Activated CD4-positive, alpha-beta memory T cell treated with anti-CD3 and anti-CD28 coated beads, Interleukin-2, amount 10 ng/mL, durations not matched to agents 7 days and 5 days (primary cell): Measurements from ENCODE around the gene EFCAB3. TPM values are rescaled to one million over a fixed set of nuclear protein-coding genes. Genes with fewer than 3 reads are reported as not detected.
"Not testable (repeated sequence)": the region's sequence is repeated elsewhere in the genome, so short reads cannot be mapped to it uniquely, and the experiment has no call there.

Experiments used
- CTCF ChIA-PET: fragments of 350-600 bp; sonication (Branson Sonifier 250); formaldehyde crosslinking; loops from one replicate; lab custom pipeline; 2021; ENCODE audit warnings: antibody characterized with exemption, inconsistent platforms; lab: Charles Lee
- POLR2A ChIA-PET: fragments of 350-600 bp; sonication (Branson Sonifier 250); formaldehyde crosslinking; loops from one replicate; lab custom pipeline; 2021; ENCODE audit warnings: antibody characterized with exemption; lab: Charles Lee
- DNase-seq: peaks from one replicate; pipeline ENCODE4 v3.0.0-alpha.2; 2020
- H3K27ac Mint-ChIP-seq: one replicate; pipeline ENCODE4 v1.8.0; 2021; ENCODE audit warnings: mild to moderate bottlenecking, mixed read lengths
- H3K27me3 Mint-ChIP-seq: one replicate; pipeline ENCODE4 v1.8.0; 2021; ENCODE audit warnings: mixed read lengths
- H3K36me3 Mint-ChIP-seq: one replicate; pipeline ENCODE4 v1.8.0; 2021; ENCODE audit warnings: low read depth, mixed read lengths
- H3K4me1 Mint-ChIP-seq: one replicate; pipeline ENCODE4 v1.8.0; 2021; ENCODE audit warnings: mixed read lengths
- H3K4me3 Mint-ChIP-seq: one replicate; pipeline ENCODE4 v1.8.0; 2021; ENCODE audit warnings: mild to moderate bottlenecking, mixed read lengths
- H3K9me3 Mint-ChIP-seq: one replicate; pipeline ENCODE4 v1.8.0; 2021; ENCODE audit warnings: mixed read lengths
- total RNA-seq, 2 experiments: library from RNA; stranded (reverse); gene quantifications; one replicate each; pipeline ENCODE4 v1.2.3, GENCODE V29; 2021

Gene EFCAB3
- total RNA-seq: not detected

DNA sequence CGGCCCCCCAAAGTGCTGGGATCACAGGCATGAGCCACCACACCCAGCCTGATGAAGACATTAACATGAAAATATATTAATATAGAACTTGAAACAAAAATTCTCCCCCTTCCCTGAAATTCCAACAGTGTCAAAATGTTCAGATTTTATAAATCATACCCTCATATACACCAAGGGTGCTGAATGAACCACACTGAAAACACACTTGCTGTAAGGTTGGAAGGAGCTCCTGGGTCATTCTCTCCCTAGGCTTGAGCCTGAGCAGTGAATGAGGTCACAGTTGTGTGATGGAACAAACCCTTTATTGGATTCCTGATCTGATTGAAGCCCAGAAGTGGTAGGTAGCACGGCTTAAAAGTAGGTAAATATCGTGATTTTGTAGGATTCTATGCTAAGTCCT, at the start of gene EFCAB3:
TSS of gene EFCAB3 (plus strand) at position 301 of the 400 bp plus-strand sequence. CDS start 2,427 bp downstream, outside the sequence.
- Mint-ChIP-seq H3K27ac (no peak within 1 kb of the TSS), H3K27me3 (peaks cover 28% of the 10 kb centered on the region)
- CTCF ChIA-PET: interaction anchor here (0.9 kb wide), 1 partner anchor 41 kb away, joined by 3 read pairs; no protein-coding TSS in a partner anchor

GRCh38 chr17:62336527-62336926, 43.8 kb upstream of the EFCAB3 start:
- Mint-ChIP-seq H3K4me1 (no peaks in the 10 kb centered on the region), H3K4me3 (no peak overlapping the region), H3K9me3 (no peaks in the 10 kb centered on the region), H3K36me3 (no peaks in the 10 kb centered on the region), H3K27me3 (peaks cover 2% of the 10 kb centered on the region), H3K27ac (no peak overlapping the region)
- ChIA-PET CTCF (no interaction called here), POLR2A (no interaction called here)
- DNase-seq: no peak

More for the DNA sequence above, at the start of gene EFCAB3:
- DNase-seq: no peak
- Mint-ChIP-seq H3K9me3 (no peaks in the 10 kb centered on the region), H3K4me1 (no peaks in the 10 kb centered on the region), H3K36me3 (no peaks in the 10 kb centered on the region), H3K4me3 (no peak within 1 kb of the TSS)
- POLR2A ChIA-PET: no interaction called here

DNA sequence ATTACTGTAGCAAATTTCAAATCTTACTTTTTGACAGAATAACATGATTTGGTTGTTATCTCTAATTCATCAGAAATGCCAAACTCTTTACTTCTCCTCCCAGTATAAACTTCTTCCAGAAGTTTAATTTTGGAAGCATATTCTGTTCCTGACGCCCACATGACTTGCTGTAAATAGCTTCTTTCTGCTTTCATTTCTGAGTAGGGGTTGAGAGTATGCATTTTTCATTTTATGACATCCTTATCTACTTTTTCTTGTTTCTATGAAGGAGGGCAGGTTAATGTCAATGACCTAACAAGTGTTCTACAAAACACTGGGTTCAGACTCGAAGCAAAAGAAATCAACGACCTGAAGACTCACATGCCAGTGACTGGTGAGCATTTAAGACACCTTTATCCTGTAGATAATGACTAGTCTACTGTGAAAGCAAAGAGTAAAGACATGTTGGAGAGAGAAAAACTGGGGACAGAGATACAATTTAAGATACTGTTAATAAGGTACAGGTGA, 36.5 kb upstream of the EFCAB3 start:
- H3K9me3 Mint-ChIP-seq: peaks cover 2% of the 10 kb centered on the region
- H3K27me3 Mint-ChIP-seq: peaks cover 41% of the 10 kb centered on the region
- no peaks in the 10 kb centered on the region for H3K4me1 Mint-ChIP-seq
- ChIA-PET POLR2A (no interaction called here), CTCF (no interaction called here)
- no peaks in the 10 kb centered on the region for H3K36me3 Mint-ChIP-seq
- H3K27ac Mint-ChIP-seq: no peak overlapping the region
- H3K4me3 Mint-ChIP-seq: no peak overlapping the region
- DNase-seq: no peak

DNA sequence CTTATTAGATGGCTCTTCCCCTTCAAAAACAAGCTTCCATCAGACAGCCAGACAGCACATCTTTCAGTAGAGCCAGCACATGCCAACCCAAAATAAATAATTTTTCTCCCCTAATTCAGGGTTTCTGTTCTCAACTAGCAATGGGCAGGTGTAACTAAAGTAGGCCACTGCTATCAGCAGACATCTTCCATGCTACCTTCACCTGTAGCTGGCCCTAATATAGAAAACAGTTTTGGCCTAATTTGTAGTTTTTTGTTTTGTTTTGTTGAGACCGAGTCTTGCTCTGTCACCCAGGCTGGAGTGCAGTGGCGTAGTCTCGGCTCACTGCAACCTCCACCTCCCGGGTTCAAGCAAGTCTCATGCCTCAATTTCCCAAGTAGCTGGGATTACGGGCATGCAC, 29.2 kb upstream of the EFCAB3 start:
- ChIA-PET CTCF (no interaction called here), POLR2A (no interaction called here)
- Mint-ChIP-seq H3K27me3 (peaks cover 33% of the 10 kb centered on the region), H3K9me3 (no peaks in the 10 kb centered on the region), H3K36me3 (no peaks in the 10 kb centered on the region), H3K4me3 (no peak overlapping the region), H3K4me1 (no peaks in the 10 kb centered on the region), H3K27ac (no peak overlapping the region)
- no peak for DNase-seq

GRCh38 chr17:62366191-62366590, 14.2 kb upstream of the EFCAB3 start:
- Mint-ChIP-seq H3K4me1 (no peaks in the 10 kb centered on the region), H3K36me3 (no peaks in the 10 kb centered on the region)
- POLR2A ChIA-PET: no interaction called here

GRCh38 chr17:62381561-62381960, 1.2 kb downstream of the EFCAB3 start:
- CTCF ChIA-PET: no interaction called here
- POLR2A ChIA-PET: no interaction called here
- Mint-ChIP-seq H3K4me1 (no peaks in the 10 kb centered on the region), H3K4me3 (no peak overlapping the region), H3K9me3 (no peaks in the 10 kb centered on the region), H3K36me3 (no peaks in the 10 kb centered on the region), H3K27me3 (peaks cover 28% of the 10 kb centered on the region), H3K27ac (no peak overlapping the region)
- DNase-seq: no peak

More at GRCh38 chr17:62366191-62366590, 14.2 kb upstream of the EFCAB3 start:
- Mint-ChIP-seq H3K4me3 (no peak overlapping the region), H3K27ac (no peak overlapping the region), H3K27me3 (peaks cover 7% of the 10 kb centered on the region), H3K9me3 (peaks cover 4% of the 10 kb centered on the region)
- CTCF ChIA-PET: no interaction called here
- DNase-seq: no peak

DNA sequence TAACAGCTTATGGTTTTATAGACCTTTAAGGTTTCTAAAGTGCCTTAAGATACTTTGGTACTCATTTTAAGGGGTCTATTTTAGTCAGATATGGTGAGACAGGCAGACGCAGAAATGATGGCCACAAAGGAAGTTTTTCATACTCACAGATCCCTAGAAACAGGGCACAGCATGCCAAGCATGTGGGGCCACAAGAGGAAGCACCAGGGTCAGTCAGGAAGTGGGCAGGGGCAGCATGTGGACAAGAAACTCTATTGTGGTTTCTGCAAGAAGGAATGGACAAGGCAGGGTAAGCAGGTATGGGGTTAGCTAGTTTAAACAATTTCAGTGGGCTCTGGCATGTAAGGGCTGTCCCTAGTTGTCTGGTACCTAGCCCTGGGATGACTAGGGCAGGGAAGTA, 8.5 kb downstream of the EFCAB3 start:
- no peak for DNase-seq
- CTCF ChIA-PET: no interaction called here
- peaks cover 16% of the 10 kb centered on the region for H3K27me3 Mint-ChIP-seq
- H3K4me3 Mint-ChIP-seq: no peak overlapping the region
- H3K4me1 Mint-ChIP-seq: no peaks in the 10 kb centered on the region
- H3K9me3 Mint-ChIP-seq: no peaks in the 10 kb centered on the region
- no peaks in the 10 kb centered on the region for H3K36me3 Mint-ChIP-seq
- POLR2A ChIA-PET: no interaction called here
- no peak overlapping the region for H3K27ac Mint-ChIP-seq

DNA sequence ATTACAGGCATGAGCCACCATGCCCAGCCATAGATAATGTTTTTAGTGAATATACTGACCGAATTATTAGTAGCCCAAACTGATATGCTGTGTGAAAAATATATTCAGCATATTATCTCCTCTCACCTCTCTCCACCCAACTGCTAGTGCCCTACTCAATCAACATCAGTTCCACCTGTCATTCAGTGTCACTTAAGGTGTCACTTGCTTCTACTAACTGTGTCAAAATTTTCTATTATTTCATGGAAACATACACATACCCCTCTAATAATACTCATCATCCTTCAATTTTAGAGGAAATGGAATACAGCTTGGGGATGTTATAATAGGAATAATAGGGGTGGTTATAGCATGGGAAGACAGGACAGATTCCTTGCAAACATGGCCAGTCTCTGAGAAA, 12.6 kb downstream of the EFCAB3 start:
- H3K36me3 Mint-ChIP-seq: no peaks in the 10 kb centered on the region
- no peak overlapping the region for H3K4me3 Mint-ChIP-seq
- no peak overlapping the region for H3K27ac Mint-ChIP-seq
- H3K9me3 Mint-ChIP-seq: no peaks in the 10 kb centered on the region
- no peak for DNase-seq
- H3K27me3 Mint-ChIP-seq: peaks cover 18% of the 10 kb centered on the region
- CTCF ChIA-PET: no interaction called here
- H3K4me1 Mint-ChIP-seq: no peaks in the 10 kb centered on the region
- POLR2A ChIA-PET: no interaction called here

DNA sequence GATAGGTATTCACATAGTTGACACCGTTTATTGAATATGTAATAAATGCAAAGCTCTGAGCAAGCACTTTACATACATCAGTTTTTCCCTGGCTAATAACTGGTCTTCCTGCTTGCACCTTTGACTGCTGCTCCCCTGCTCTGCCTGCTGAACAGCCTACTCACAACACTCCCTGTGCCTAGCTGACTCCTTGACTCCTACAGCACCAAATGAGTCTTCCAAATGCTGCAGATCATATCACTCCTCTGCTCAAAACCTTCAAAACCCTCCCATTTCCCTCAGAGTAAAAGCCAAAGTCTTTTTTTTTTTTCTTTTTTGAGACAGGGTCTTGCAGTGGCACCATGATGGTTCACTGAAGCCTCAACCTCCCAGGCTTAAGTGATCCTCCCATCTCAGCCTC, 18.5 kb downstream of the EFCAB3 start:
- DNase-seq: no peak
- H3K4me1 Mint-ChIP-seq: no peaks in the 10 kb centered on the region
- CTCF ChIA-PET: interaction anchor here (0.6 kb wide), 1 partner anchor 230 kb away, joined by 3 read pairs; no protein-coding TSS in a partner anchor
- H3K36me3 Mint-ChIP-seq: no peaks in the 10 kb centered on the region
- no peaks in the 10 kb centered on the region for H3K9me3 Mint-ChIP-seq
- H3K4me3 Mint-ChIP-seq: no peak overlapping the region
- POLR2A ChIA-PET: no interaction called here
- H3K27me3 Mint-ChIP-seq: peaks cover 26% of the 10 kb centered on the region
- H3K27ac Mint-ChIP-seq: no peak overlapping the region

- CTCF ChIA-PET: no interaction called here
- POLR2A ChIA-PET: no interaction called here
- Mint-ChIP-seq H3K27me3 (peaks cover 25% of the 10 kb centered on the region), H3K36me3 (no peaks in the 10 kb centered on the region), H3K4me3 (no peak overlapping the region), H3K27ac (no peak overlapping the region), H3K4me1 (no peaks in the 10 kb centered on the region), H3K9me3 (no peaks in the 10 kb centered on the region)
- no peak for DNase-seq
These were observed 25.1 kb downstream of the EFCAB3 start for GRCh38 chr17:62405451-62405850.

- peaks cover 26% of the 10 kb centered on the region for H3K27me3 Mint-ChIP-seq
- H3K4me3 Mint-ChIP-seq, H3K36me3 Mint-ChIP-seq, DNase-seq, POLR2A ChIA-PET, H3K4me1 Mint-ChIP-seq, H3K9me3 Mint-ChIP-seq, H3K27ac Mint-ChIP-seq: not testable (repeated sequence)
- CTCF ChIA-PET: interaction anchor here (0.7 kb wide), 1 partner anchor 153 kb away, joined by 3 read pairs; no protein-coding TSS in a partner anchor
These were observed 32.7 kb downstream of the EFCAB3 start for GRCh38 chr17:62413090-62413489.

DNA sequence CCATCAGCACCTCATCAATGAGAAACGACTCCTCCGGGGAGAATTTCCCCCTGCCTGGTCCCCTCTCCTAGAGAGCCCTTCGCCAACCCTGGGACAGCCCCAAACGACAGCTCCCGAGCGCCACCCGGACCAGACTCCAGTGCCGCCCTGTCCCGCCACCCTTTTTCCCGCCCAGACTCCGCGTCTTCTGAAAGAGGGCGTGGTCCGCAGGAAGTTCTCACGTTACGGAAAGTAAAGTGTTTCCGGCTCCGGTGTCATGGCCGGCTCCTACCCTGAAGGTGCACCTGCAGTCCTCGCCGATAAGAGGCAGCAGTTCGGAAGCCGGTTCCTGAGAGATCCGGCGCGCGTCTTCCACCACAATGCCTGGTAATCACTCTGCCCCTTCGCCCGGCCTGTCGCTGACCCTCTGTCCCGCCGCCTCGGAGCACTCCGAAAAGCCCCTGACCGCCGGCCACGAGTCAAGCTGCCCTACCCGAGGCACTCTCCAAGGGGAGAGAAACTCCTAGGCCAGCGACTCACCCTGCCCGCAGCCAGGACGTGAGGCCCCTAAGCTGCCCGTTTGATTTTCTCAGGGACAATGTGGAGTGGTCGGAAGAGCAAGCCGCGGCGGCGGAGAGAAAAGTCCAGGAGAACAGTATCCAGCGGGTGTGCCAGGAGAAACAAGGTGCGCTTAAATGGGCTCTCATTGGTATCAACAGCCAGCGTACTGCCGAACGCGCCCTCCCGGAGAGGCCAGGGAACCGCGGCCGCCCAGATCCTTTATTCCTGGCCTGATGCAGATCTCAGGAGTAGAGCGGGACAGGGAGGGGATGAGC, 43.5 kb downstream of the EFCAB3 start, which contains the start of gene METTL2A:
TSS of gene METTL2A (plus strand) at position 251 of the 815 bp plus-strand sequence. CDS start at position 257, 6 bp downstream.
- H3K27ac Mint-ChIP-seq: peak within 1 kb of the TSS; percentile 92
- H3K36me3 Mint-ChIP-seq: peaks cover 14% of the 10 kb centered on the region
- CTCF ChIA-PET: interaction anchor here (2.8 kb wide), 1 partner anchor 59 kb away, joined by 15 read pairs; no protein-coding TSS in a partner anchor

DNA sequence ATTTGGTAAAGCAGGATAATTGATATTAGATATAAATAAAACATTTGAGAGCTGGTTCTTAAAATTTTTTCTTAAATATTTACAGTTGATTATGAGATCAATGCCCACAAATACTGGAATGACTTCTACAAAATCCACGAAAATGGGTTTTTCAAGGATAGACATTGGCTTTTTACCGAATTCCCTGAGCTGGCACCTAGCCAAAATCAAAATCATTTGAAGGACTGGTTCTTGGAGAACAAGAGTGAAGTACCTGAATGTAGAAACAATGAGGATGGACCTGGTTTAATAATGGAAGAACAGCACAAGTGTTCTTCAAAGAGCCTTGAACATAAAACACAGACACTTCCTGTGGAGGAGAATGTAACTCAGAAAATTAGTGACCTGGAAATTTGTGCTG, 45.9 kb downstream of the EFCAB3 start:
- H3K27ac Mint-ChIP-seq, CTCF ChIA-PET, DNase-seq, H3K27me3 Mint-ChIP-seq, POLR2A ChIA-PET, H3K9me3 Mint-ChIP-seq, H3K4me3 Mint-ChIP-seq: not testable (repeated sequence)
- peaks cover 29% of the 10 kb centered on the region for H3K4me1 Mint-ChIP-seq
- peaks cover 22% of the 10 kb centered on the region for H3K36me3 Mint-ChIP-seq

More for the DNA sequence above, 43.5 kb downstream of the EFCAB3 start, which contains the start of gene METTL2A:
- H3K4me1 Mint-ChIP-seq: peaks cover 29% of the 10 kb centered on the region
- peak within 1 kb of the TSS; percentile 94 for H3K4me3 Mint-ChIP-seq
- peak; percentile 92 for DNase-seq
- POLR2A ChIA-PET: interaction anchor here (1.0 kb wide), 1 partner anchor 561 kb away, joined by 3 read pairs; no protein-coding TSS in a partner anchor
- H3K9me3 Mint-ChIP-seq, H3K27me3 Mint-ChIP-seq: not testable (repeated sequence)
